Adipocyte (in vitro differentiated cells): ENCODE results near the gene IDH2.
"Not testable (repeated sequence)": the region's sequence is repeated elsewhere in the genome, so short reads cannot be mapped to it uniquely, and the experiment has no call there.

ENCODE experiments used
- DNase-seq: peaks from one replicate; pipeline ENCODE4 v3.0.0-alpha.2; 2015; ENCODE audit warnings: low read depth
- H3K27me3 ChIP-seq: replicated peaks from 2 replicates; pipeline ENCODE4 v1.7.0; 2013; ENCODE audit warnings: mild to moderate bottlenecking, low read length, moderate library complexity; ENCODE audit not compliant: control insufficient read depth, insufficient read depth
- H3K36me3 ChIP-seq: 2 replicates; pipeline ENCODE4 v1.7.0; 2013; ENCODE audit warnings: low read length, mild to moderate bottlenecking, moderate library complexity; ENCODE audit not compliant: control insufficient read depth, insufficient read depth, severe bottlenecking
- H3K4me1 ChIP-seq: 2 replicates; pipeline ENCODE4 v1.7.0; 2013; ENCODE audit warnings: mild to moderate bottlenecking, low read length, moderate library complexity; ENCODE audit not compliant: control insufficient read depth, insufficient read depth
- H3K4me3 ChIP-seq: 2 replicates; pipeline ENCODE4 v1.7.0; 2013; ENCODE audit warnings: mild to moderate bottlenecking, low read length, moderate library complexity
- H3K9ac ChIP-seq: 2 replicates; pipeline ENCODE4 v1.7.0; 2013; ENCODE audit warnings: mild to moderate bottlenecking, low read length, moderate library complexity
- H3K9me3 ChIP-seq: 2 replicates; pipeline ENCODE4 v1.7.0; 2013; ENCODE audit warnings: mild to moderate bottlenecking, low read length, moderate library complexity; ENCODE audit not compliant: control insufficient read depth

IDH2 gene

DNA sequence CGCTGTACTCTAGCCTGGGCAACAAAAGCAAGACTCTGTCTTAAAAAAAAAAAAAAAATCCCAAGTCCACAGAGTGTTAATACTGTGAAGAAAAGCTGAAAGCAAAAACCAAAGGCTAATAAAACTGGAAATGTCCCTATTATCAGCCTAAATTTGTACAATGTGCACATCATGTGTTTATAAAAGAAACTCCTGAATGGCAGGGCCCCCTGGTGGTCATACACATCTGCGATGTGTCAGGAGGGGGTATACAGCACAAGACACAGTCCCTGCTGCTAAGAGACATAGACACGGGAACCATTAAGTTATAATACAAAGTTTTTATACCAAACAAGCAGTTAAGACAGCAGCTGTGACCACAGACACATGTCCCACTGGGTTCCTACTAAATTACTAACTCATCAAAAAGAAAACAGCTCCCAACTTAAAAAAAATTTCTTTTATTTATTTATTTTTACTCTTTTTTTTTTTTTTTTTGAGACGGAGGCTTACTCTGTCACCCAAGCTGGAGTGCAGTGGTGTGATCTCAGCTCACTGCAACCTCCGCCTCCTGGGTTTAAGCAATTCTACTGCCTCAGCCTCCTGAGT is 31.0 kb downstream of the IDH2 start:
- no peaks in the 10 kb centered on the region for H3K27me3 ChIP-seq
- DNase-seq = peak; percentile 93
- H3K36me3 ChIP-seq = peaks cover 14% of the 10 kb centered on the region
- peak overlapping the region; percentile 51 for H3K9ac ChIP-seq
- H3K4me1 ChIP-seq = peaks cover 7% of the 10 kb centered on the region
- H3K4me3 ChIP-seq = no peak overlapping the region
- no peaks in the 10 kb centered on the region for H3K9me3 ChIP-seq

DNA sequence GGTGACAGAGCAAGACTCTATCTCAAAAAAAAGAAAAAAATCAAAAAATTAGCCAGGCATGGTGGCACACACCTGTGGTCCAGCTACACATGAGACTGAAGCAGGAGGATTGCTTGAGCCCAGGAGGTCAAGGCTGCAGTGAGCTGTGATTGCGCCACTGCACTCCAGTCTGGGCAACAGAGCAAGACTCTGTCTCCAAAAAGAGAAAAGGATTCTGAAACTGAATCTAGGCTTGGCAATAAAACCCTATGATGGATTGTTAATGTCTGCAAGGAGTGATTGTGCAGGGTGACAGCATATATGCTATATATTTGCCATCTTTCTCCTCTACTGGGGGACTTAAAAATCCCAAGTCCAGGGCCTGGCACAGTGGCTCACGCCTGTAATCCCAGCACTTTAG is 31.6 kb downstream of the IDH2 start:
- H3K9ac ChIP-seq, H3K9me3 ChIP-seq, H3K4me3 ChIP-seq, DNase-seq, H3K27me3 ChIP-seq, H3K4me1 ChIP-seq: not testable (repeated sequence)
- peaks cover 14% of the 10 kb centered on the region for H3K36me3 ChIP-seq

DNA sequence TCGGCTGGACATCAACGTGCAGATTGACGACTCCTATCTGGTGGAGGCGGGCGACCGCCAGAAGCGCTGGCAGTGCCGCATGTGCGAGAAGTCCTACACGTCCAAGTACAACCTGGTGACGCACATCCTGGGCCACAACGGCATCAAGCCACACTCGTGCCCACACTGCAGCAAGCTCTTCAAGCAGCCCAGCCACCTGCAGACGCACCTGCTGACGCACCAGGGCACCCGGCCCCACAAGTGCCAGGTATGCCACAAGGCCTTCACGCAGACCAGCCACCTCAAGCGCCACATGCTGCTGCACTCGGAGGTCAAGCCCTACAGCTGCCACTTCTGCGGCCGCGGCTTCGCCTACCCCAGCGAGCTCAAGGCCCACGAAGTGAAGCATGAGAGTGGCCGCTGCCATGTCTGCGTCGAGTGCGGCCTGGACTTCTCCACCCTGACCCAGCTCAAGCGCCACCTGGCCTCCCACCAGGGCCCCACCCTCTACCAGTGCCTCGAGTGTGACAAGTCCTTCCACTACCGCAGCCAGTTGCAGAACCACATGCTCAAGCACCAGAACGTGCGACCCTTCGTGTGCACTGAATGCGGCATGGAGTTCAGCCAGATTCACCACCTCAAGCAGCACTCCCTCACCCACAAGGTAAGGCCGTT is 34.2 kb downstream of the IDH2 start:
- no peaks in the 10 kb centered on the region for H3K9me3 ChIP-seq
- DNase-seq = no peak
- H3K4me1 ChIP-seq = peaks cover 7% of the 10 kb centered on the region
- H3K36me3 ChIP-seq = peaks cover 5% of the 10 kb centered on the region
- H3K9ac ChIP-seq = no peak overlapping the region
- no peak overlapping the region for H3K4me3 ChIP-seq
- H3K27me3 ChIP-seq = no peaks in the 10 kb centered on the region

DNA sequence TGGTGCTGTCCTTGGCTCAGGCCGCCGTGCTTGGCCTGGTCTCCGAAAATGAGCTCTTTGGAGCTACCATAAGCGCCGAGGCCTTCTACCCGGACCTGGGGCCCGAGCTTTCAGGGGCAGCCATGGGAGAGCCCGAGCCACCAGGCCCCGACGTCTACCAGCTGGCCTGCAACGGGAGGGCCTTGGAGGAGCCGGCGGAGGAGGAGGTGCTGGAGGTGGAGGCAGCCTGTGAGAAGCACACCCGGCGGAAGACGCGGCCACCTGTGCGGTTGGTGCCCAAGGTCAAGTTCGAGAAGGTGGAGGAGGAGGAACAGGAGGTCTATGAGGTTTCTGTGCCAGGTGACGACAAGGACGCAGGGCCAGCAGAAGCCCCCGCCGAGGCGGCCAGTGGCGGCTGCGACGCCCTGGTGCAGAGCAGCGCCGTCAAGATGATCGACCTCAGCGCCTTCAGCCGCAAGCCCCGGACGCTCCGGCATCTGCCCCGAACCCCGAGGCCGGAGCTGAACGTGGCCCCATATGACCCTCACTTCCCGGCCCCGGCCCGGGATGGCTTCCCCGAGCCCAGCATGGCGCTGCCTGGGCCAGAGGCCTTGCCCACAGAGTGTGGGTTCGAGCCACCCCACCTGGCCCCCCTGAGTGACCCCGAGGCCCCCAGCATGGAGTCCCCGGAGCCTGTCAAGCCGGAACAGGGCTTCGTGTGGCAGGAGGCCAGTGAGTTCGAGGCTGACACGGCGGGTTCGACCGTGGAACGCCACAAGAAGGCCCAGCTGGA is 34.9 kb downstream of the IDH2 start:
- no peaks in the 10 kb centered on the region for H3K27me3 ChIP-seq
- no peak for DNase-seq
- peaks cover 7% of the 10 kb centered on the region for H3K4me1 ChIP-seq
- no peak overlapping the region for H3K9ac ChIP-seq
- peaks cover 5% of the 10 kb centered on the region for H3K36me3 ChIP-seq
- no peaks in the 10 kb centered on the region for H3K9me3 ChIP-seq
- no peak overlapping the region for H3K4me3 ChIP-seq

DNA sequence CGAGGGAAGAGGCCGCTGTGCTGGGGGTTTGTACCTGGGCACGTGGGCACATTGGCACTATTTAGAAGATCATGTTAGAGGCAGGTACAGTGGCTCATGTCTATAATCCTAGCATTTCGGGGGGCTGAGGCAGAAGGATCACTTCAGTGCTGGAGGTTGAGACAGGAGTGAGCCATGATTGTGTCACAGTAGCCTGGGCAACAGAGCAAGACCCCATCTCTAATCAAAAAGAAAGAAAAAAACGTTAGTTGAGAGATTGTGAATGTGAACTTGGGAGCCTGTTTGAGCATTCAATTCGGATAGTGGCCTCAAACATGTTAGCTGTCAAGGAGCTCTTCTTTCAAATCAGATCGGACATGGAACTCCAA is 36.6 kb downstream of the IDH2 start:
- no peak for DNase-seq

DNA sequence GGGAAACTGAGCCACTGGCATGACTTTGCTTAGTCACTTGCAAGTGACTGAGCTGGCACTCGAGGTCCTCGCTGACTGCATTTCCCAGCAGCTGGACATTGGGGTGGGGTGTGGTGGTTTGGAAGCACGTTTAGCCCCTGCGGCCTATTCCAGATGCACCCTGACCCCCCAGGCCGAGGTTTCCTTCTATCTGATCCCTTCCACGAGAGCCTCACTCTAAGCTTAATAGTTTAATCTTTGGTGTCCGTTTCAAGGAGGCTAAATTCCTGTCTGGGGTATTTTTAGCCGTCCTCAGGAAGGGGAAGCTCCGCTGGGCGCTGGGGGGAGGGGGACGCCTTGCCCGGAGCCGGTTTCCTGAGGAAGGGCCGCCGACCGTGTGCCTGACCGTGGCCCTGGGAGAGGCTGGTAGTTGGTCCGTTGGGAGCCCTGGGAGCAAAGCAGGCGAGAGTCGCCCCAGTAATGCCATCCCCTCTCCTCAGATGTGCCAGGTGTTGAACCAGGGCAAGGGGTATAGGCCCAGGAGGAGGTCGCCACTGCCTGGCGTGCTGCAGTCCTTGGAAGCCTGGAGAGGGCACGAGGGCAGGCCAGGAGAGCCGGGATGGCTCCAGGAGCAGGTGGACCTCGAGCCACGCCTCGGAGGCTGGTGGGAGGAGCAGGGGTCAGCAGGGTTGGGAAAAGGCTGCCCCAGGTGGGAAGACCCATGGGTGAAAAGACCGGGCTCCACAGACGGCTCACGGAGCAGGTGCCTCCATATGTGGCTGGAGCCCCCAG is 37.2 kb downstream of the IDH2 start:
- no peaks in the 10 kb centered on the region for H3K27me3 ChIP-seq
- no peak overlapping the region for H3K9ac ChIP-seq
- H3K4me3 ChIP-seq = no peak overlapping the region
- peaks cover 5% of the 10 kb centered on the region for H3K4me1 ChIP-seq
- no peak for DNase-seq
- no peaks in the 10 kb centered on the region for H3K9me3 ChIP-seq
- H3K36me3 ChIP-seq = peaks cover 5% of the 10 kb centered on the region

More for the DNA sequence above, 36.6 kb downstream of the IDH2 start:
- Histone ChIP-seq H3K4me3 (no peak overlapping the region), H3K9ac (no peak overlapping the region), H3K27me3 (no peaks in the 10 kb centered on the region), H3K4me1 (peaks cover 5% of the 10 kb centered on the region), H3K9me3 (no peaks in the 10 kb centered on the region), H3K36me3 (peaks cover 5% of the 10 kb centered on the region)

DNA sequence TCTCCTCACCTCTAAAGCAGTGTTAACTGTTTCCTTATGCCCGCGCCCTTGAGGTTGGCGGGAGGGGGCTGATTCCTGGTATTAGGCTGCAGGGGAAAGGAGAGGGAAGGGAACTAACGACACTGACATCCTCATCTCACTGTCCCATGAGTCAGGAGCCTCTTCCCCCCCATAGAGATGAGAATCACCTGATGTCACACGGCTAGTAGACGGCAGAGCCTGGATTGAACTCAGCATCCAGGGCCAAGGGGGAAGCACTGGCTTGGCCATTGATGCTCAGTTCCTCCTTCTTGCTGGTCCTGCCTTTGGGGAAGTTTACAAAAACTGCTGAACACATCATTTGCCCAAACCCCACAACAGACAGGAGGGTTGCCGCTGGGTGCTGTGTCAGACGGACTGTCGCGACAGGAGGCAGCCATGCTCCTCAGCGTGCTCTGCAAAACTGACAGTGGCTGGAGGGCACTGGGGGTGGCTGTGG is 38.5 kb downstream of the IDH2 start:
- no peak overlapping the region for H3K9ac ChIP-seq
- DNase-seq = no peak

DNA sequence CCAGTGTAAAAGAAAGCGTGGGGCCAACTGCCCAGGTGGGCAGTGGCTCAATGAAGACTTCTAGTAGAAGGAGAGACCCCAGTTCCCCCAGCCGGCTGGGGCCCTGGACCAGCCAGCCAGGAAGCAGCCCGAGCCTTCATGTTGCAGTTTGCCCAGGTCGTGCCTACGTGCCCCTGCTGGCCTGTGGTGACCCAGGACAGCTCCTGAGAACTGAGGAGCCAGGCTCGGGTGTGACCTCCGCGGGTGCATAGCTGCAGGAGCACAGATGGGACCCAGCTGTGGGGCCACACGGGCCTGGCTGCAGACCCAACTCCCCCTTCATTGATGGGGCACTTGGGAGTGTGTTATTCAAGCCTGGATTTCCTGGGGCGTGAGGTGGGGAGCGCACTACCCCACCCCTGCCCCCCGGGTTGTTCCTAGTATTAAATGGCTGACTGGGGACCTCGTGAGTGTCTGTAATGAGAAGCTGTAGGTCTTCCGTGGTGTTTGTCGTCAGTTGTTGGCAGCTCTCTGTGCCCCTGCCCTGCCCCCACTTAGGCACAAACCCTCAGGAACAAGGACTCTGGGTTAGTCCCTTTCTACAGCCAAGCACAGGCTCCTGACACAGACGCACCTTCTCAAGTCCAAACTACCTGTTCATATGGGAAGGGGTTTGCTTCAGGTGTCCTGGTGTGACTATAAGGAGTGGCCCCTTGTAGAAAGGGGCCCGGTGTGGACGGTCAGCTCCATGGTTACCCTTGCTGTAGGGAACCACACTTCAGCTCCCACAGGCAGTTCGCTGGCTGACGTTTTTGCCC is 39.1 kb downstream of the IDH2 start:
- H3K9me3 ChIP-seq = no peaks in the 10 kb centered on the region
- peaks cover 5% of the 10 kb centered on the region for H3K4me1 ChIP-seq
- H3K4me3 ChIP-seq = no peak overlapping the region
- H3K36me3 ChIP-seq = peaks cover 5% of the 10 kb centered on the region
- no peak for DNase-seq
- no peak overlapping the region for H3K9ac ChIP-seq
- no peaks in the 10 kb centered on the region for H3K27me3 ChIP-seq

More for the DNA sequence above, 38.5 kb downstream of the IDH2 start:
- H3K9me3 ChIP-seq = no peaks in the 10 kb centered on the region
- H3K36me3 ChIP-seq = peaks cover 5% of the 10 kb centered on the region
- no peaks in the 10 kb centered on the region for H3K27me3 ChIP-seq
- peaks cover 5% of the 10 kb centered on the region for H3K4me1 ChIP-seq
- H3K4me3 ChIP-seq = no peak overlapping the region

DNA sequence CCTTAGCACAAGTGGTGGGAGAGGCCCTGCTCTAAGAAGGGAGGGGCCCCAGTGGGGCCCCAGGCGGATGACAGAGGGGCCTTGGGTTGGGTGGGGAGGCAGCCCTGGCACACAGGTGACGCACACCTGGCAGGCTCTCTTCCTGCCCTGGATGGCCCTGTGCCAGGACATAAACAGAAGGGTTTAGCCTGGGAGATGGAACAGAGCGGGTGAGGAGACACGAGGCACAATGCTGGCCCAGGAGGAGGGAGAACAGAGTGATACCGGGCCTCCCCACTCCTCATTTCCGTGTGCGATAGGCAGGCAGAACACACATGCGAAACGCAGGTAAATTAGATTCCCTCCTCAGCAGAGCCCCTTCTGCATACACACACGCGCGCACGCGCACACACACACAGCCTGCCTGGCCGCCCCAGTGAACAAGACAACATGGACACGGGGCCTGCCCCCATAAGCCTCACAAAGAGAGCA is 39.8 kb downstream of the IDH2 start:
- Histone ChIP-seq H3K27me3 (no peaks in the 10 kb centered on the region), H3K4me1 (peaks cover 5% of the 10 kb centered on the region), H3K36me3 (no peaks in the 10 kb centered on the region), H3K9ac (no peak overlapping the region), H3K9me3 (no peaks in the 10 kb centered on the region), H3K4me3 (no peak overlapping the region)
- no peak for DNase-seq

DNA sequence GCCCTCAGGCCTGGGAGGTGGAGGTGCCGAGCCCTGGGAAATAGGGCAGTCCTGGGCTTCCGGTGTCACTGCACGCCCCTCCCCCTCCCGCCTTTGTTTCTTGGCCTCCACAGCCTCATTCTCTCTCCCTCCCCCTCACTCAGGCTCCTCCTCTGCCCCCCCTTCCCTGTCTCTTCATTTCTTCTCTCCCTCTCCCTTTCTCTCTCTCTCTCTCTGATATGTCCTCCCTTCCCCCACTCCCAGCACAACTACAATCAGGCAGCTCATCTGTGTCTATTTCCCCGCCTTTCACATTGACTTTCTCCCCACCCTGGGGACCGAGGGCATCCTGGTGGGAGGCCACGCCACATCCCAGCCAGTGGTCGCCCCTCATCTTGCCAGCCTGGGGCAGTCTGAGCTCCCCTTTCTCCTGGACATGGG is 40.2 kb downstream of the IDH2 start:
- Histone ChIP-seq H3K36me3 (no peaks in the 10 kb centered on the region), H3K4me3 (no peak overlapping the region), H3K4me1 (peaks cover 5% of the 10 kb centered on the region), H3K9me3 (no peaks in the 10 kb centered on the region), H3K9ac (no peak overlapping the region), H3K27me3 (no peaks in the 10 kb centered on the region)
- DNase-seq = no peak
